GM18907 (cell line): ENCODE results near the gene FAM50B.

Experiments used
- ATAC-seq: cut with Tn5 transposase; IDR thresholded peaks from one replicate; pipeline ENCODE4 v1.9.1; 2021; ENCODE audit warnings: mild to moderate bottlenecking, moderate library complexity; ENCODE audit not compliant: unreplicated experiment

Gene FAM50B

DNA sequence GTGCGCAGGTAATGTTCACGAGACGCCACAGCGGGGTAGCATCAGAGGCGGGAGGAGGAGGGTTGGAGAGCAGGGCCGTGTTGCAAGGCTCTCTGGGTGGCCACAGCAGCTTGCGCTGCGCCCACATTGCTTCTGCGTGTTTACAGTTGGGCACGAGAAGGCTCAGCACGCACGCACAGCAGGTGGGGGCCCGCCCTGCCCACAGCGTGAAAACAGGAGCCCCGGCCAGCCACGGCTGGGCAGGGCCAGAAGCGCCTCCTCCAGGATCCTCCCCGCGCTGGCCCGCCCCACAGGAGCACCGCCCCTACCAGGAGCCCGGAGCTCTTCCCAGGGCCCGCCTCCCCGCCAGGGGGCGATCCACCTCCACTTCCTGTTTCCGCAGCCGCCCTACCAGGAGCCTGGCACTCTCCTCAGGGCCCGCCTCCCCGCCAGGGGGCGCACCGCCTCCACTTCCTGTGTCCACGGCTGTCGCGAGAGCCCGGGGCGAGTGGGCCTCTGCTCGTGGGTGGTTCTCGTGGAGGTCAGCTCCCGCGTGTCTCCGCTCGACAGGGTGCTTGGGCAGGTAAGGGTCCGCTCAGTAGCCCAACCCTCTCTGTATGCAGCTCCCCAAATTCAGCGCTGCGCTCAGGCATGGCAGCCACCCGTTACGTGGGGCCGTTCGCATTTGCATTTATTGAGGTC is at the start of gene FAM50B:
Gene FAM50B, plus strand, starts transcription at position 449 of the 681 bp plus-strand sequence. CDS start 439 bp downstream, outside the sequence.
- peak; percentile 91 for ATAC-seq

DNA sequence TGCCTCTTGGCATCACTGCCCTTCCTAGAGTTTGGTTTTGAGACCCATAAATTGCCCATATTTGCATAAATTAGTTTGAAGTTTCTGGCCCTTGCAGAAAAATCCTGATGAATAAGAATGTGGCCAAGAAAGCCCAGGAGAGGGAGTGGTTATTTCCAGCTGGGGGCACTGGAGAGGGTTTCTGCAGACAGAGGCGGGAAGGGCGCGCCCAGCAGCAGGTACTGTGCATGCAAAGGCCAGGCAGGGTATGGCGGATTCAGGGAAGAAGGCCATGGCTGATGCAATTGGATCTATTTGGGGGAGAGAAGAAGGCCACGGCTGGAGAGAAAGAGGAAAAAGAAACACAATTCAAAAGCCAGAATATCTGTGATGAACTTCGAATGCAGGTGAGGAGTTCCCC is 49.5 kb upstream of the FAM50B start:
- ATAC-seq = no peak

DNA sequence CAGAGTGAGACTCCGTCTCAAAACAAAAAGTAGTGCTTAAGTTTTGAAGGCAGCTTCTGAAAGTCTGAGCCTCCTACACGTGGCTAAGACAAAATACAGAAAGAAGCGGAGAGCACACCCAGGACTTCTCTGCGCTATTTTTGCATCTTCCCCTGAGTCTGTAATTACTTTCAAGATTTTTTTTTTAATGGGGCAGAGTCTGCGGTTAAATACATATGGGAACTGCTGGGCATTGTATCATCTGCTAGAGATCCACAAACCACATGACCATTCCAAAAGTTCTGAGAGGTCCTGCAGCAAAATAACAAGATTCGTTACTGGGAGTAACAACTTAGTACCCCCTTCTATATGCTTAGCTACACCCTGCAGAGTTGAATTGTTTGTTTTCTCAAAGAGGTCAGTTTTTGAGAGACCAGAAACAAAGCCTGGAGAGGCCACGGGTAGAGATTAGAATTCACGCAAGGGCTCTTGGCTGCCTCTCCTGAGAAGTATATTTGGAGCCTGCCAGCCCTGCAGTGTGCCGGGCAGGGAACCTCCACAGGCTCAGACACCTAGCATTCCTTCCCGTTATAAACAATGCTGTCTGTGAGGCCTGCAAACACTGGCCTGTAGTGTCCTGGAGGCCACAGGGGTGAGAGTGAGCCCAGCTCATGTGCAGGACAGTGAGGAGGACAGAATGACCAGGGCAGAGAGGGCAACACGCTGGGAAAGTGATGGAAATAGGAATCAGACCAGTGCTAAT is 48.2 kb upstream of the FAM50B start:
- ATAC-seq = no peak

DNA sequence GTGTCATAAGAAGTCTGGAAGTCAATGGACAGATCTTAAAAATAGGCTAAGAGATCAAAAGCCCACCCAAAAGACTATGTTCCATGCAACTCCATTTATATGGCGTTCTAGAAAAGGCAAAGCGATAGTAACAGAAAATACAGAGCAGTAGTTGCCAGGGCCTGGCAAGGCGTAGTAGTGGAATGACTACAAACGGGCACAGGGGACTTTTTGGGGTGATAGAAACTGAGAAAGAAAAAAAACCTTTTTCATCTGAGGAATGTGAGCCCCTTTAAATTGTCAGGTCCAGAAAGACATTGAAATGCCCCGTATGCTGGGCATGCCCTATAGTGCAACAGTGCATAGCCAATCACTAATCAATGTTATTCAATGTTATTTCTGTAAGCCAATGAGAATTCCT is 47.2 kb upstream of the FAM50B start:
- peak; percentile 68 for ATAC-seq

DNA sequence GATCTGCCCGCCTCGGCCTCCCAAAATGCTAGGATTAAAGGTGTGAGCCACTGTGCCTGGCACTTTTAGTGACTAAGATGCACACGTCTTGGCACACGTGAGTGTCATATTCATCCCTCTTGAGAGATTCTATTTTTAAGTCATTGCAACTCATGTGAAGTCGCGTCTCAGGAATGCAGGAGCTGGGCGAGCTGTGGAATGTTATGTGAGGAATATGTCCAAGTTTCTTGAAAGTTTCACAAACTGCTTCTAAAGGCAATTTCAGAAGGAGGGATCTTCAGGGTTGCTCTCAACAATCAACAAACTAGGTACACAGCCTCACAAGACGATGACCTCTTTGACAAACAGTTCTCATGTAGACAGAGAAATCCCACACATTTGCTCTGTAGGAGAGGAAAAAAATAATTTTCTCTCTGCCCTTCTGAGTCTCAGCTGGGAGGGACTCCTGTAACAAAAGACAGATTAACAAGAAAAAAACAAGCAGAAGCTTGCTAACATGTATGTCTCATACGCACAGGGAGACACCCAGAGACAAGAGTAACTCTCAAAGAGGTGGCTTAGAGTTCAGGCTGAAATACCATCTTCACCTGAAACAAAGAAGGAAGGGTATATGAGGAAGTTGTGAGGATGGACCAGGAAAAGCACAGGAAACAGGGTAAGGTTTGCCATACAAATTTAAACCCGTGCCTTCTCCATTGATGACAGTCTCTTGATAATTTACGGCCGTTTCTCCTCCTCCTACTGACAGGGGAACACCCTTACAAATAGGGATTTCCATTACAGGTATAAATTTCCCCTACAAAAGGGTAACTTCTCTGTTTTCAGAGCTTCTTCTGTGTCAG is 45.3 kb upstream of the FAM50B start:
- no peak for ATAC-seq

DNA sequence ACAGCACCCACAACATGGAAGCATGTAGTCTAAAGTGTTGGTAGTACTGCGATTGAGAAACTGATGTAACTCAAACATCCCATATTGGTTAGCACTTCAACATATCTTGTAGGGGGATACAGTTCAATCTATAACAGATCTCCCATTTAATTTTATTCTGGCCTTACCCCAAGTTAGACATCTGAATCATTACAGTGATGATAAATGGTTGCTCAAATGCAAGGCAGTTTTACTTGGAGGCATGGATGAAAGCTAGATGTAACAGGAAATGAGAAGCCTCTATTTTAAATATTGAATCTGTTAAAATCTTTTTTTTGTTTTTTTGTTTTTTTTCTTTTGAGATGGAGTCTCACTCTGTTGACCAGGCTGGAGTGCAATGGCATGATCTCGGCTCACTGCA is 44.2 kb upstream of the FAM50B start:
- ATAC-seq = no peak

DNA sequence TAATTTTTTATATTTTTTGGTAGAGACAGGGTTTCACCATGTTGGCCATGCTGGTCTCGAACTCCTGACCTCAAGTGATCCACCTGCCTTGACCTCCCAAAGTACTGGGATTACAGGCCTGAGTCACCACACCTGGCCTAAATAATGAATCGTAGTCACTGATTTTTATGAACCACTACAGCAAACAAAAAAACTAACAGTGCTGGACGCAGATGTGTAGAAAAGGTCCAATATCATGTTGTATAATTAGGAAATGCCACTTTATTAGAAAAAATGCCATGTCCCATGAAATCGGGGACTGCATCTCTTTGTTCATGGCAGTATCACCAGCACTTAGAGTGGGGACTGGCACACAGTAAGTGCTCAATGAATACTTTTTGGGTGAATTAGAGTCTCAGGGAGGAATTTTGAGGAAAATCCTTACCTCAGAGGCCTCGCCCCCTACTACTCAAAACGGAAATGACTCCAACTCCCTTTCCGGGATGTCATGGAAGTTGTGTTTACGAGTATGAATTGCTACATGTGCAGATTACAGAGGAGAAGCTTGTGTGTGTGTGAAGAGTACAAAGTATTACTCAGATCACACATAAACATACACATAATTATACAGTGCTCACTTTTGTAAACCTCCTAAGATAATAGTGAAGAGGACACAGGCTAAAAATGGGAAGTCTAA is 43.6 kb upstream of the FAM50B start:
- ATAC-seq = no peak

- ATAC-seq = no peak
These were observed 42.8 kb upstream of the FAM50B start for GRCh38 chr6:3806169-3806922.

- ATAC-seq = no peak
These were observed 41.0 kb upstream of the FAM50B start for GRCh38 chr6:3808199-3808598.

DNA sequence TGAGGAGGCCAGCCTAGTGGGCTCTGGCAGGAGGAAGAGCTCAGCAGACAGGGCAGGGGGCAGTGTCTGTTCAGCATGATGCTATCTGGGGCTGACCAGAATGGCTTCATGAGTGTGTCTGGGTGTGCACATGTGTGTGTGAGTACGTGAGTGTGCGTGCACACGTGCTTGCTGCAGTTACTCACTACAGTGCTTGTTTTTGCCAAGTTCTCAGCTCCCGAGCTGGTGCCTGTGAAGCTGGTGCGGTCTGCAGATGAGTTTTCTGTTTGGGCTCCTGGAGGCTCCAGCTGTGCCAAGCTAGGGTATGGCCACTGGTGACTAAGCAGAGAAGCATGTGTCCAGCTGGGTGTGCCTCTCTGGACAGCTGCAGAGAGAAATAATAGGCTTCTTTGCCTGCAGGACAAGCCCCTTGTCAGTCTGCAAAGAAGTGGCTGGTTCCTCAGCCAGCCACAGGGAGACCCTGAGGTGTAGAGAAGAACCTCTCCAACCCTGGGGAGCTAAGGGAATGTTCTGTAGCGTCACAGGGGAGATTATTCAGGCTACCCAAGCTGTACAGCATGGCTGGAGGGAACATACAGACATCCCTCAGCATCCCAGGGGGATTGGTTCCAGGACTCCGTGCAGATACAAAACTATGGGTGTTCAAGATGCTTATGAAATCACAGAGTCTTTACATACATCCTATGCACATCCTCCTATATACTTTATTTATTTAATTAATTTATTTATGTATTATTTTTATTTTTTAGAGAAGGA is 40.2 kb upstream of the FAM50B start:
- no peak for ATAC-seq

DNA sequence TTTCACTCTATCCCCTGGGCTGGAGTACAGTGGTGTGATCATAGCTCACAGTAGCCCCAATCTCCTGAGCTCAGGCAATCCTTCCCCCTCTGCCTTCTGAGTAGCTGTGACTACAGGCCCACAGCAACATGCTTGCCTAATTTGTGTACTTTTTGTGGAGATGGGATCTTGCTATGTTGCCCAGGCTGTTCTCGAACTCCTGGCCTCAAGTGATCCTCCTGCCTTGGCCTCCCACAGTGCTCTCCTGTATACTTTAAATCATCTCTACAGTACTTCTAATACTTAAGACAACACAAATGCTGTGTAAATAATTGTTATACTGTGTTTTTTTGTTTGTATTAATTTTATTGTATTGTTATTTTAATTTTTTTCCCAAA is 39.7 kb upstream of the FAM50B start:
- ATAC-seq = no peak

DNA sequence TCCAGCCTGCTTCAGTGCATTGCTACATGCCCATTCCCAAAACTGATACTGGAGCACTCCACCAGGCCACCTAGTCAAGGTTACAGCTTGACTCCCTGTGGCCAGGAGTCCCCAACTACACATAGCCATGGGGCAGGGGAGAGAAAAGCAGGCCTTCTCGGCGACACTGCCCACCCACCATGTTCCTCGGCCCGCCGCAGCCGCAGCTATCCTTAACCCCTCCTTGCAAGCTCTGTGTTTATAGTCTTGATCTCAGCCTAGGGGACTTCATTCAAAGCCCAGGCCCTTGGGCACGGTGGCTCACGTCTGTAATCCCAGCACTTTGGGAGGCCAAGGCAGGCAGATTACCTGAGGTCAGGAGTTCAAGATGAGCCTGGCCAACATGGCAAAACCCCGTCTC is 39.2 kb upstream of the FAM50B start:
- ATAC-seq = no peak

- ATAC-seq = no peak
These were observed 38.0 kb upstream of the FAM50B start for GRCh38 chr6:3811191-3811590.

DNA sequence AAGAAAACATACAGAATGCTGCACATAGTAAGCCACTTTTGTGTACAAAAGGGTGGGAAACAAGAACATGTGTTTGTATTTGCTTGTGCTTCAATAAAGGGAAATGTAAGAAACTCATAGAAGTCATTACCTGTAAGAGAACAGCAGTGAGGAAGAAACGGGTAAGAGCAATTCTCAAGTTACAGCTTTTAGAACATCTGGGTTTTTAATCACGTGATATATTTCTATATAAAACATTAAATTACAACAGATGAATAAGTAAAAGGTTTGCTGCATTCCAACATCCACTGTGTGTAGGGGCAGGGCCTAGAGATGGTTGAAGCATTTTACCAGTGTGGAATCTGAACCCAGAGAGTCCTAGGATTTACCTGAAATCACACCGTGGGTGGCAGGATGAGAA is 36.6 kb upstream of the FAM50B start:
- no peak for ATAC-seq

GRCh38 chr6:3813150-3813780 is 35.9 kb upstream of the FAM50B start:
- peak; percentile 52 for ATAC-seq

DNA sequence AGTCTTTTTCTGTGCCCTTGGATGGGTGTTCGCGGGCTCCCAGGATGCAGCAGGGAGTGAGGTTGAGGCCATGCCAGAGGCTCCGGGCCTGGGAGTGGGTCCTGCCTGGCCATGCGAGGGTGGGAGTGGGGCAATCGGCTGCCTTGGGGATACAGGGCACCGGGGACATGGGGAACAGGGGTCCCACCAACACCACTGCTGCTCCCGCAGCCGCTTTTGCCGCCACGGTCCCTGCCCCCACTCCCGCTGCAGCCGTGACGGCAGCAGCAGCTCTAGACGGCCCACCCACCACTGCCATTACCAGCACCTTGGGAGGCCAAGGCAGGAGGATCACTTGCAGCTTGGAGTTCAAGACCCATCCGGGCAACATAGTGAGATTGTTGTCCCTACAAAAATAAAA is 35.3 kb upstream of the FAM50B start:
- ATAC-seq = no peak

GRCh38 chr6:3814539-3814938 is 34.6 kb upstream of the FAM50B start:
- no peak for ATAC-seq

DNA sequence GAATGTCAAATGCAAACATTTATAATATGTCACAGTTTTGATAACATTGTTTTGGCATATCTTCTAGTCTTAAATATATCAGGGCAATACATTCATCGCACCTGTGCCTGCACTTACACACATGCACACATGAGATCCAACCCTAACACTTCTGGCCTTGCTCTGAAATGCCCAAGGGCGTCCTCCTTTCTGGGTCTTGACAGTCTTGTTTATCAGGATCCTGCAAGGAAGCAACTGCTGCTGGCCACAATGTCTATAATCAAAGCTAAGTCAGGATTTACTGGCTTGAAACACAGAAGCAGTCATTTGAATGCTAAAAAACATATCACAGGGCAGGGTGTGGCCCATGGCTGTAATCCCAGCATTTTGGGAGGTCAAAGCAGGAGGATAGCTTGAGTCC is 32.9 kb upstream of the FAM50B start:
- no peak for ATAC-seq
